ENCODE data around the gene BTRC. TPM values are rescaled to one million over a fixed set of nuclear protein-coding genes. Genes with fewer than 3 reads are reported as not detected.

The BTRC gene
- total RNA-seq, 1 experiment from 2014 or later: 29.1 TPM

DNA sequence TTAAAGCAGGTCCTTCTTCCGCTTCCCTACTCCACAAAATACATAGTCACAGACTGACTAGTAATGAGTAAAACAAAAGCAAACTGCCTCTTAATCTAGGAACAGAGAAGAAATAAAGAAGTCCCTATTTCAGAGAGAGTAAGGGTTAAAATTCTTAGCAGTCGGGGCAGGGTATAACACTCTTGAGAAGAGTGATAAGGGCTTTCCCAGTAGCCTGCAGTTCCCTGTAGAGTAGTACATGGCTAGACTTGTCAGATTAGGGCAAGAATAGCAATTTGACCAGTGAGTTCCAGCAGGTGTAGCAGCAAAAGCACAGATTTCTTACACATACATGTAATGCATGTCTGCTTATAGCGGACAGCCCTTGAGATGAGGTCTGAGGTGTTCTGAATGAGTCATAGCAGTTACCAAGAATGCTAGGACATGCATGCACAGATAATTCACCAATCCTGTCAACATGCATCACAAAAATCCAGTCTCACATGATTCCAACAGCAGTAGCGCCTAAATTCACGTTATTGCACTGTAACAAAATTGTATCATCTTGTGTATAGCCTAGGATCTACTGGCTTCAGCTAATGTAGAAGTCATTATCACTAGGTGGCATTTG is 40.7 kb downstream of the BTRC start:
- ATAC-seq (peak; percentile 38), DNase-seq (ENCODE audit: low read depth, low spot score) (no peak)
- Histone ChIP-seq H3K4me1 (ENCODE audit: control insufficient read depth in 1 of 2, insufficient read depth in 2 of 2, low read length in 2 of 2) (no peaks in the 10 kb centered on the region), H3K4me3 (replicated peaks in 1 of 2; ENCODE audit: low read depth in 1 of 2, low read length in 2 of 2) (no peak overlapping the region), H2AFZ (ENCODE audit: low read depth, low read length, poor library complexity, severe bottlenecking) (no peak overlapping the region), H3K79me2 (ENCODE audit: insufficient read depth, low read length) (no peaks in the 10 kb centered on the region), H4K20me1 (ENCODE audit: insufficient read depth) (no peaks in the 10 kb centered on the region), H3K36me3 (ENCODE audit: control insufficient read depth in 1 of 2, insufficient read depth in 2 of 2, low read length in 2 of 2) (no peaks in the 10 kb centered on the region), H3K9ac (ENCODE audit: low read length) (no peak overlapping the region), H3K4me2 (ENCODE audit: low read length) (no peak overlapping the region), H3K27ac (ENCODE audit: low read depth, low read length) (no peak overlapping the region), H3K27me3 (ENCODE audit: insufficient read depth, low read length) (no peaks in the 10 kb centered on the region), H3K9me2 (ENCODE audit: insufficient read depth) (no peaks in the 10 kb centered on the region), H3K9me3 (ENCODE audit: control insufficient read depth in 1 of 2, insufficient read depth in 1 of 2, low read depth in 1 of 2, low read length in 2 of 2) (no peaks in the 10 kb centered on the region)
- ChIA-PET CTCF (no interaction called here), RAD21 (ENCODE audit: low non-redundant PET in 1 of 2, low total read pairs in 2 of 2, uncharacterized antibody in 2 of 2, unreplicated experiment in 2 of 2) (no interaction called here), POLR2A (no interaction called here)
- intact Hi-C loops (cut with micrococcal nuclease): no loop called here
- no TSS peak for BruUV-seq (replicated peaks)
- TF ChIP-seq POLR2AphosphoS5 (IDR thresholded peaks at IDR 0.05; ENCODE audit: low read depth, low read length) (no peak), ZNF274 (IDR thresholded peaks at IDR 0.05; ENCODE audit: low read depth, low read length) (no peak), CEBPB (IDR thresholded peaks at IDR 0.05; ENCODE audit: low read depth) (no peak)
- TF ChIP-seq, protein P1, sequence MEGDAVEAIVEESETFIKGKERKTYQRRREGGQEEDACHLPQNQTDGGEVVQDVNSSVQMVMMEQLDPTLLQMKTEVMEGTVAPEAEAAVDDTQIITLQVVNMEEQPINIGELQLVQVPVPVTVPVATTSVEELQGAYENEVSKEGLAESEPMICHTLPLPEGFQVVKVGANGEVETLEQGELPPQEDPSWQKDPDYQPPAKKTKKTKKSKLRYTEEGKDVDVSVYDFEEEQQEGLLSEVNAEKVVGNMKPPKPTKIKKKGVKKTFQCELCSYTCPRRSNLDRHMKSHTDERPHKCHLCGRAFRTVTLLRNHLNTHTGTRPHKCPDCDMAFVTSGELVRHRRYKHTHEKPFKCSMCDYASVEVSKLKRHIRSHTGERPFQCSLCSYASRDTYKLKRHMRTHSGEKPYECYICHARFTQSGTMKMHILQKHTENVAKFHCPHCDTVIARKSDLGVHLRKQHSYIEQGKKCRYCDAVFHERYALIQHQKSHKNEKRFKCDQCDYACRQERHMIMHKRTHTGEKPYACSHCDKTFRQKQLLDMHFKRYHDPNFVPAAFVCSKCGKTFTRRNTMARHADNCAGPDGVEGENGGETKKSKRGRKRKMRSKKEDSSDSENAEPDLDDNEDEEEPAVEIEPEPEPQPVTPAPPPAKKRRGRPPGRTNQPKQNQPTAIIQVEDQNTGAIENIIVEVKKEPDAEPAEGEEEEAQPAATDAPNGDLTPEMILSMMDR (IDR thresholded peaks at IDR 0.05 in 2 of 3, conservative IDR thresholded peaks at IDR 0.05 in 1 of 3; ENCODE audit: borderline replicate concordance in 1 of 3, insufficient read depth in 1 of 3, low read depth in 2 of 3, low read length in 2 of 3): no peak

DNA sequence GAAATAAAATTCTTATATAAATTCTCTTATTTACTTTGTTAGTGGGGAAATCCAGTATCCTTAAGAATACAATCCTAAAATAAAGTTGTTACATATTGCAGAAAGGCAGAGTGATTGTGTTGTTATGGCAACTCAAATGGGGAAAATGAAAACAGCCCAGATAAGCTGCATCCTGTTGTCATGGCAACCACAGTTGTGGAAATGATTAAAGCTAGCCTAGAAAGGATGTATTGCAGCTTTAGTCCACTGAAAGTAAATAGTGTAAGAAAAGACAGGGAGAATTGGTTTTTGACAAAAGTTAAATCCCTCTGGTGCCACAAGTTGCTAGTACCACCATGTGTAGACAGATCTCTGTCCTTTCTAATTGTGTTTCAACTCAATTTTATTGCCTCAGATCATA is 43.2 kb downstream of the BTRC start:
- Histone ChIP-seq H3K36me3 (ENCODE audit: control insufficient read depth in 1 of 2, insufficient read depth in 2 of 2, low read length in 2 of 2) (no peaks in the 10 kb centered on the region), H3K4me3 (replicated peaks in 1 of 2; ENCODE audit: low read depth in 1 of 2, low read length in 2 of 2) (no peak overlapping the region), H3K27ac (ENCODE audit: low read depth, low read length) (no peak overlapping the region), H2AFZ (ENCODE audit: low read depth, low read length, poor library complexity, severe bottlenecking) (no peak overlapping the region), H4K20me1 (ENCODE audit: insufficient read depth) (no peaks in the 10 kb centered on the region), H3K9me3 (ENCODE audit: control insufficient read depth in 1 of 2, insufficient read depth in 1 of 2, low read depth in 1 of 2, low read length in 2 of 2) (no peaks in the 10 kb centered on the region), H3K4me1 (ENCODE audit: control insufficient read depth in 1 of 2, insufficient read depth in 2 of 2, low read length in 2 of 2) (no peaks in the 10 kb centered on the region), H3K27me3 (ENCODE audit: insufficient read depth, low read length) (no peaks in the 10 kb centered on the region), H3K79me2 (ENCODE audit: insufficient read depth, low read length) (no peaks in the 10 kb centered on the region), H3K9ac (ENCODE audit: low read length) (no peak overlapping the region), H3K9me2 (ENCODE audit: insufficient read depth) (no peaks in the 10 kb centered on the region), H3K4me2 (ENCODE audit: low read length) (no peak overlapping the region)
- no TSS peak for BruUV-seq (replicated peaks)
- no peak for ATAC-seq
- DNase-seq (ENCODE audit: low read depth, low spot score): peak; percentile 6
- ChIA-PET RAD21 (ENCODE audit: low non-redundant PET in 1 of 2, low total read pairs in 2 of 2, uncharacterized antibody in 2 of 2, unreplicated experiment in 2 of 2) (no interaction called here), POLR2A (no interaction called here), CTCF (interaction anchor here (1.2 kb wide), 1 partner anchor 47 kb away, joined by 5 read pairs; no protein-coding TSS in a partner anchor)
- intact Hi-C loops (cut with micrococcal nuclease): no loop called here
- TF ChIP-seq, protein P2, sequence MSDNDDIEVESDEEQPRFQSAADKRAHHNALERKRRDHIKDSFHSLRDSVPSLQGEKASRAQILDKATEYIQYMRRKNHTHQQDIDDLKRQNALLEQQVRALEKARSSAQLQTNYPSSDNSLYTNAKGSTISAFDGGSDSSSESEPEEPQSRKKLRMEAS (IDR thresholded peaks at IDR 0.05): no peak
- no peak for TF ChIP-seq REST (IDR thresholded peaks at IDR 0.05; ENCODE audit: low read depth)
- no peak for TF ChIP-seq ZNF274 (IDR thresholded peaks at IDR 0.05; ENCODE audit: low read depth, low read length)
- TF ChIP-seq SP1 (IDR thresholded peaks at IDR 0.05; ENCODE audit: low read depth): no peak
- TF ChIP-seq ATF3 (IDR thresholded peaks at IDR 0.05): no peak
- no peak for TF ChIP-seq POLR2A (IDR thresholded peaks at IDR 0.05; ENCODE audit: borderline replicate concordance, extremely low read depth, insufficient read depth, insufficient read length)
- TF ChIP-seq ZBTB33 (IDR thresholded peaks at IDR 0.05; ENCODE audit: extremely low read depth, insufficient replicate concordance, low read length): no peak
- no peak for TF ChIP-seq EZH2 (IDR thresholded peaks at IDR 0.05)
- no peak for TF ChIP-seq SRF (IDR thresholded peaks at IDR 0.05; ENCODE audit: low read depth)

Data from HCT116 (cell line).